Hepatocyte (in vitro differentiated cells): ENCODE data around the gene CRYAA. TPM values are rescaled to one million over a fixed set of nuclear protein-coding genes. Genes with fewer than 3 reads are reported as not detected.

Experiments used
- DNase-seq: peaks from one replicate; pipeline ENCODE4 v3.0.0-alpha.2; 2016; ENCODE audit warnings: low spot score
- H2AFZ ChIP-seq: fragments of 200-600 bp; sonication (generic); 2 replicates; pipeline ENCODE4 v1.6.0; 2016; ENCODE audit warnings: antibody characterized with exemption, mild to moderate bottlenecking
- H3K27ac ChIP-seq: fragments of 200-600 bp; sonication (generic); 2 replicates; pipeline ENCODE4 v1.5.1; 2016; ENCODE audit warnings: mild to moderate bottlenecking
- H3K27me3 ChIP-seq: fragments of 200-600 bp; sonication (generic); 2 replicates; pipeline ENCODE4 v1.6.1; 2016
- H3K36me3 ChIP-seq: fragments of 200-600 bp; sonication (generic); replicated peaks from 2 replicates; pipeline ENCODE4 v1.5.1; 2016; ENCODE audit warnings: low read depth; ENCODE audit not compliant: insufficient read depth
- H3K4me1 ChIP-seq: fragments of 200-600 bp; sonication (generic); 2 replicates; pipeline ENCODE4 v1.5.1; 2016; ENCODE audit warnings: mild to moderate bottlenecking, moderate library complexity; ENCODE audit not compliant: insufficient read depth
- H3K4me2 ChIP-seq: fragments of 200-600 bp; sonication (generic); 2 replicates; pipeline ENCODE4 v1.6.0; 2016
- H3K4me3 ChIP-seq: fragments of 200-600 bp; sonication (generic); 2 replicates; pipeline ENCODE4 v1.5.1; 2016; ENCODE audit warnings: mild to moderate bottlenecking
- H3K79me2 ChIP-seq: fragments of 200-600 bp; sonication (generic); 2 replicates; pipeline ENCODE4 v1.6.0; 2017; ENCODE audit warnings: mild to moderate bottlenecking
- H3K9me2 ChIP-seq: fragments of 200-600 bp; sonication (generic); replicated peaks from 2 replicates; pipeline ENCODE4 v1.6.0; 2017; ENCODE audit warnings: mild to moderate bottlenecking; ENCODE audit not compliant: insufficient read depth
- H3K9me3 ChIP-seq: fragments of 200-600 bp; sonication (generic); 2 replicates; pipeline ENCODE4 v1.5.1; 2016; ENCODE audit warnings: low read depth, mild to moderate bottlenecking
- H4K20me1 ChIP-seq: fragments of 200-600 bp; sonication (generic); 2 replicates; pipeline ENCODE4 v1.6.0; 2016; ENCODE audit warnings: mild to moderate bottlenecking; ENCODE audit not compliant: insufficient read depth, poor library complexity, severe bottlenecking
- CTCF ChIP-seq: fragments of 200-600 bp; sonication (generic); IDR thresholded peaks from 2 replicates; pipeline ENCODE4 v1.5.1; 2016; ENCODE audit warnings: antibody characterized with exemption, mild to moderate bottlenecking; ENCODE audit not compliant: poor library complexity
- EZH2 ChIP-seq: fragments of 200-600 bp; sonication (generic); IDR thresholded peaks from 2 replicates; pipeline ENCODE4 v1.6.1; 2016; ENCODE audit warnings: antibody characterized with exemption, mild to moderate bottlenecking, borderline replicate concordance
- EZH2phosphoT487 ChIP-seq: fragments of 200-600 bp; sonication (generic); IDR thresholded peaks from one replicate; pipeline ENCODE4 v1.6.1; 2018; ENCODE audit warnings: antibody characterized with exemption, mild to moderate bottlenecking, low read depth, moderate library complexity; ENCODE audit not compliant: unreplicated experiment, severe bottlenecking
- WGBS: methylation state at CpG from one replicate; pipeline ENCODE4 v1.1.6; 2016; ENCODE audit warnings: low lambda C conversion rate; ENCODE audit errors: missing lambda C conversion rate; 5-methylcytosine and 5-hydroxymethylcytosine counted together
- polyA plus RNA-seq: library from polyadenylated mRNA; unstranded; fragments of >200 nt; fragmentation: Nextera tagmentation; extraction: Ambion mirVana; gene quantifications from 2 replicates; pipeline ENCODE4 v1.2.1, GENCODE V29; 2016
- total RNA-seq: library from RNA; depleted of rRNA; stranded (reverse); fragments of >200 nt; gene quantifications from 2 replicates; pipeline ENCODE4 v1.2.3, GENCODE V29; 2014

Gene CRYAA
- total and polyA plus RNA-seq, 2 experiments from 2014 or later, result not detected

- Histone ChIP-seq H3K9me3 (no peaks in the 10 kb centered on the region), H3K4me2 (no peak overlapping the region), H3K4me1 (peaks cover 16% of the 10 kb centered on the region), H2AFZ (no peak overlapping the region), H3K27ac (no peak overlapping the region), H3K27me3 (no peaks in the 10 kb centered on the region), H3K79me2 (no peaks in the 10 kb centered on the region), H4K20me1 (no peaks in the 10 kb centered on the region), H3K9me2 (no peaks in the 10 kb centered on the region), H3K4me3 (no peak overlapping the region), H3K36me3 (no peaks in the 10 kb centered on the region)
- WGBS, result 81% methylated on average over 6 of the region's 6 CpGs
- TF ChIP-seq CTCF (no peak), EZH2phosphoT487 (no peak), EZH2 (no peak)
- DNase-seq, result no peak
Observed at GRCh38 chr21:43207868-43208267, 39.1 kb downstream of the CRYAA start.

GRCh38 chr21:43208561-43209332 is 39.9 kb downstream of the CRYAA start:
- Histone ChIP-seq H3K27me3 (no peaks in the 10 kb centered on the region), H4K20me1 (no peaks in the 10 kb centered on the region), H3K9me2 (no peaks in the 10 kb centered on the region), H3K79me2 (no peaks in the 10 kb centered on the region), H2AFZ (no peak overlapping the region), H3K4me3 (no peak overlapping the region), H3K27ac (no peak overlapping the region), H3K36me3 (no peaks in the 10 kb centered on the region), H3K4me2 (no peak overlapping the region), H3K9me3 (no peaks in the 10 kb centered on the region), H3K4me1 (peaks cover 16% of the 10 kb centered on the region)
- WGBS, result 91% methylated on average over 29 of the region's 29 CpGs
- TF ChIP-seq EZH2phosphoT487 (no peak), EZH2 (no peak), CTCF (no peak)
- no peak for DNase-seq

- H2AFZ ChIP-seq, result no peak overlapping the region
- DNase-seq, result peak; percentile 82
- H3K4me2 ChIP-seq, result no peak overlapping the region
- H3K4me1 ChIP-seq, result peaks cover 16% of the 10 kb centered on the region
- no peaks in the 10 kb centered on the region for H4K20me1 ChIP-seq
- H3K36me3 ChIP-seq, result no peaks in the 10 kb centered on the region
- TF ChIP-seq EZH2phosphoT487 (no peak), CTCF (no peak), EZH2 (no peak)
- no peaks in the 10 kb centered on the region for H3K9me3 ChIP-seq
- H3K4me3 ChIP-seq, result no peak overlapping the region
- no peaks in the 10 kb centered on the region for H3K79me2 ChIP-seq
- 81% methylated on average over 36 of the region's 36 CpGs for WGBS
- H3K9me2 ChIP-seq, result no peaks in the 10 kb centered on the region
- H3K27ac ChIP-seq, result peak overlapping the region; percentile 82
- no peaks in the 10 kb centered on the region for H3K27me3 ChIP-seq
Observed at GRCh38 chr21:43209575-43210453, 41.0 kb downstream of the CRYAA start.
